OCI-LY7 (cell line): Measurements from ENCODE around the gene GEMIN7. TPM values are rescaled to one million over a fixed set of nuclear protein-coding genes. Genes with fewer than 3 reads are reported as not detected.

ENCODE experiments used
- BruUV-seq: library from RNA; stranded (reverse); fragments of 400-500 nt; replicated peaks from 2 replicates; lab custom pipeline; 2021; lab: Mats Ljungman, UMichigan
- CTCF ChIA-PET: fragments of 300-600 bp; sonication (Branson Sonifier 250); formaldehyde crosslinking; loops from one replicate; lab custom pipeline; 2022; ENCODE audit warnings: antibody characterized with exemption; ENCODE audit not compliant: unreplicated experiment; lab: Charles Lee
- POLR2A ChIA-PET: fragments of 300-600 bp; sonication (Branson Sonifier 250); formaldehyde crosslinking; loops from one replicate; lab custom pipeline; 2022; ENCODE audit warnings: antibody characterized with exemption; lab: Charles Lee
- DNase-seq: peaks from one replicate; pipeline ENCODE4 v3.0.0-alpha.2; 2015; ENCODE audit warnings: low spot score
- H2AFZ ChIP-seq: fragments of 200-600 bp; sonication (generic), shearing (Covaris generic); 2 replicates; pipeline ENCODE4 v1.6.1; 2014; ENCODE audit warnings: mild to moderate bottlenecking, antibody characterized with exemption, low read length, moderate library complexity
- H3K27ac ChIP-seq: fragments of 200-600 bp; sonication (generic); 2 replicates; pipeline ENCODE4 v1.5.1; 2014; ENCODE audit warnings: mixed run types, low read depth, mild to moderate bottlenecking, moderate library complexity, low read length, inconsistent platforms; ENCODE audit not compliant: poor library complexity, severe bottlenecking
- H3K36me3 ChIP-seq: fragments of 200-600 bp; sonication (generic); 2 replicates; pipeline ENCODE4 v1.6.1; 2014; ENCODE audit warnings: mild to moderate bottlenecking, antibody characterized with exemption, low read length, moderate library complexity, mixed read lengths; ENCODE audit not compliant: insufficient read depth
- H3K4me1 ChIP-seq: fragments of 200-600 bp; sonication (generic); 2 replicates; pipeline ENCODE4 v1.5.1; 2014; ENCODE audit warnings: mild to moderate bottlenecking, low read length; ENCODE audit not compliant: insufficient read depth, poor library complexity, severe bottlenecking
- H3K4me2 ChIP-seq: fragments of 200-600 bp; sonication (generic); 2 replicates; pipeline ENCODE4 v1.6.1; 2014; ENCODE audit warnings: mild to moderate bottlenecking, low read length
- H3K4me3 ChIP-seq: fragments of 200-600 bp; sonication (generic); 2 replicates; pipeline ENCODE4 v1.5.1; 2014; ENCODE audit warnings: mild to moderate bottlenecking, low read depth, low read length; ENCODE audit not compliant: poor library complexity, severe bottlenecking
- H3K79me2 ChIP-seq: fragments of 200-600 bp; sonication (generic); 2 replicates; pipeline ENCODE4 v1.6.1; 2016; ENCODE audit warnings: low read depth, mild to moderate bottlenecking, low read length, moderate library complexity, mixed read lengths; ENCODE audit not compliant: insufficient read depth
- H3K9me2 ChIP-seq: fragments of 200-600 bp; sonication (generic); 2 replicates; pipeline ENCODE4 v1.6.1; 2016; ENCODE audit warnings: mild to moderate bottlenecking, low read length, mixed read lengths; ENCODE audit not compliant: insufficient read depth
- H3K9me3 ChIP-seq: fragments of 200-600 bp; sonication (generic); 2 replicates; pipeline ENCODE4 v1.6.1; 2014; ENCODE audit warnings: mild to moderate bottlenecking, mixed run types, low read length, mixed read lengths
- H4K20me1 ChIP-seq: fragments of 200-600 bp; sonication (generic); 2 replicates; pipeline ENCODE4 v1.6.1; 2014; ENCODE audit warnings: mild to moderate bottlenecking, antibody characterized with exemption, low read length, moderate library complexity, mixed read lengths; ENCODE audit not compliant: insufficient read depth
- EZH2phosphoT487 ChIP-seq: fragments of 200-600 bp; sonication (generic); IDR thresholded peaks from 2 replicates; pipeline ENCODE4 v1.6.1; 2018; ENCODE audit warnings: low read depth, borderline replicate concordance, mild to moderate bottlenecking, mixed run types, antibody characterized with exemption, low read length, moderate library complexity, mixed read lengths
- intact Hi-C: fragments of 100-400 bp; cut with micrococcal nuclease; formaldehyde crosslinking; loops from one replicate; pipeline ENCODE4 v1.10.0; 2022; ENCODE audit not compliant: unreplicated experiment
- total RNA-seq, 2 experiments: library from RNA; depleted of rRNA in 1 of 2; stranded (reverse); fragments of >200 nt in 1 of 2; shearing (Covaris generic) in 1 of 2; gene quantifications; 2 replicates each; pipeline ENCODE4 v1.2.3, GENCODE V29; 2014 to 2022
- TF ChIP-seq, protein P1 (sequence below): fragments of 200-600 bp; sonication (generic); conservative IDR thresholded peaks from 2 replicates; pipeline ENCODE4 v1.5.1; 2014; ENCODE audit warnings: mild to moderate bottlenecking, antibody characterized with exemption, low read length, moderate library complexity, mixed read lengths

Gene GEMIN7
- total RNA-seq, 2 experiments from 2014 or later: 46.3 to 60.0 TPM

DNA sequence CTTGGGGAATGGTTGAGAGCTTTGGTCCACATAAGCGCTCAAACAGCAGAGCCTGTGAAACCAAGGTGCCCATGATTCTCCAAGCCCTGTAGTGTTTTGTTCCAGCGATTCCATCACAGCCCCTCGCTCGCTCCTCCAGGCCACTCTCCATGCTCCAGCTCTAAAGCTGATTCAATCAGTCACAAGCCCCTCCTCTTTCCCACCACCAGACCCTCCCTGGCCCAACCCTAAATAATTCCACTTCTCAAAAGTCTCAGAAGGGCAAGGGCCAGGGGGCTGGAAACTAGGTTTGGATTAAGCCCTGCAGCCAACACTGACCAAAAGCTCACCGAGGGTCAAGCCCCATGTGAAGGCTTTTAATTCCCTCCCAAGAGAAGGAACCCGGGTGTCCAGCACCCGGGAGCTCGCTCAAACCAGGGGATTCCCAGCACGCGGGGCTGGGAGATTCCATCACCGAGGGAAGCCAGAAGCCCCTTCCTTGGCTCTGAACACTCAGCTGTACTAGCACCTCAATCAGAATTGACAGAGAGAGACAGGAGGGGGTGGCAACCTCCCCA, 4.2 kb upstream of the GEMIN7 start:
- peaks cover 3% of the 10 kb centered on the region; the same call in 1 of the 2 replicates for H4K20me1 ChIP-seq
- H3K79me2 ChIP-seq: peaks cover 47% of the 10 kb centered on the region
- ChIA-PET CTCF (no interaction called here), POLR2A (interaction anchor here (0.6 to 1.0 kb wide), 5 partner anchors 15 to 117 kb away, joined by 3 to 5 read pairs (median 5); no protein-coding TSS in a partner anchor)
- no peak overlapping the region for H2AFZ ChIP-seq
- H3K4me1 ChIP-seq: peaks cover 73% of the 10 kb centered on the region
- H3K4me3 ChIP-seq: peak overlapping the region; percentile 85
- DNase-seq: no peak
- H3K27ac ChIP-seq: peak overlapping the region; percentile 88
- H3K4me2 ChIP-seq: peak overlapping the region; percentile 100
- H3K9me3 ChIP-seq: no peaks in the 10 kb centered on the region
- H3K36me3 ChIP-seq: peaks cover 54% of the 10 kb centered on the region
- no TSS peak for BruUV-seq
- TF ChIP-seq EZH2phosphoT487: no peak
- TF ChIP-seq, protein P1, sequence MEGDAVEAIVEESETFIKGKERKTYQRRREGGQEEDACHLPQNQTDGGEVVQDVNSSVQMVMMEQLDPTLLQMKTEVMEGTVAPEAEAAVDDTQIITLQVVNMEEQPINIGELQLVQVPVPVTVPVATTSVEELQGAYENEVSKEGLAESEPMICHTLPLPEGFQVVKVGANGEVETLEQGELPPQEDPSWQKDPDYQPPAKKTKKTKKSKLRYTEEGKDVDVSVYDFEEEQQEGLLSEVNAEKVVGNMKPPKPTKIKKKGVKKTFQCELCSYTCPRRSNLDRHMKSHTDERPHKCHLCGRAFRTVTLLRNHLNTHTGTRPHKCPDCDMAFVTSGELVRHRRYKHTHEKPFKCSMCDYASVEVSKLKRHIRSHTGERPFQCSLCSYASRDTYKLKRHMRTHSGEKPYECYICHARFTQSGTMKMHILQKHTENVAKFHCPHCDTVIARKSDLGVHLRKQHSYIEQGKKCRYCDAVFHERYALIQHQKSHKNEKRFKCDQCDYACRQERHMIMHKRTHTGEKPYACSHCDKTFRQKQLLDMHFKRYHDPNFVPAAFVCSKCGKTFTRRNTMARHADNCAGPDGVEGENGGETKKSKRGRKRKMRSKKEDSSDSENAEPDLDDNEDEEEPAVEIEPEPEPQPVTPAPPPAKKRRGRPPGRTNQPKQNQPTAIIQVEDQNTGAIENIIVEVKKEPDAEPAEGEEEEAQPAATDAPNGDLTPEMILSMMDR: no peak
- intact Hi-C loops: loop anchor here (2.0 to 5.0 kb wide), 4 partner anchors 58 to 323 kb away; no protein-coding TSS in a partner anchor
- H3K9me2 ChIP-seq: no peaks in the 10 kb centered on the region

DNA sequence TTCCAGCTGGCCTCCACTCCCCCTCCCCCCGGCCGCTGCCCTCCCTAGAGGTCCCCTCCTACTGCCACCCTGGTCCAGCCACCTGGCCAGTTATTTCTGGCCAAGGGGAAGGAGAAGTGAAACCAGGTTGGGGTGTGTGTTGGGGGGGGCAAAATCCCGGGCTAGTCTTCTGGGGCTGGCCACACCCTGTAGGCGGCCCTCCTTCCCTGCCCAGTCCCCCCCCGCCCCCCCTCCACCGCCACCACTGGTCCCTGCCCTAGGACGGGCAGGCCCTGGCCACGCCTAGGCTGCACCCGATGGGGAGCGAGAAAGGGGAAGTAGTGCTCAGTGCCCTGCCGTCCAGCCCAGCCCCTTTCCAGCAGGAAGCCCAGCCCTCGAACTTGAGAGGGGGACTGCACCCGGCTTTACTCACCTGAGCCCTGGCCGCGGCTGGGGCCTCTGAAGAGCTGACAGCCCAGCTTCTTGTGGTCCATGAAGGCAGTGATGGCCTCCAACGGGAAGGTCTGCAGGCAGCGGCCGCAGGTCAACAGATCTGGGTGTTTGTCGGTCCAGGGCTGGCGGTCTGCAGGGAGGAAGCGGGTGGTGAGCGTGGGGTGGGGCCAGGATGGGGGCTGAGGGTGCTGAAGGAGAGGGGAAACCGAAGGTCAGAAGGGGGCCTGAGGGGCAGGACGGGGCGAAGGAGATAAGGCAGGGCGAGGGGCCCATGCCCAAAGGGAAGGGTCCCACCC, 3.6 kb upstream of the GEMIN7 start:
- ChIA-PET POLR2A (interaction anchor here (0.8 to 1.0 kb wide), 4 partner anchors 15 to 117 kb away, joined by 3 to 5 read pairs (median 4); no protein-coding TSS in a partner anchor), CTCF (no interaction called here)
- no peaks in the 10 kb centered on the region for H3K9me3 ChIP-seq
- intact Hi-C loops: loop anchor here (2.0 to 5.0 kb wide), 4 partner anchors 59 to 323 kb away; no protein-coding TSS in a partner anchor
- peak overlapping the region; percentile 88 for H3K27ac ChIP-seq
- peaks cover 50% of the 10 kb centered on the region for H3K36me3 ChIP-seq
- H3K4me2 ChIP-seq: peak overlapping the region; percentile 100
- TF ChIP-seq EZH2phosphoT487: no peak
- TF ChIP-seq, protein P1: no peak
- no peak overlapping the region for H2AFZ ChIP-seq
- H4K20me1 ChIP-seq: peaks cover 5% of the 10 kb centered on the region; the same call in 1 of the 2 replicates
- H3K79me2 ChIP-seq: peaks cover 53% of the 10 kb centered on the region
- no peaks in the 10 kb centered on the region for H3K9me2 ChIP-seq
- no TSS peak for BruUV-seq
- H3K4me1 ChIP-seq: peaks cover 74% of the 10 kb centered on the region
- peak overlapping the region; percentile 85 for H3K4me3 ChIP-seq
- peak; percentile 96 for DNase-seq
